ENCODE data around the gene CBFA2T2.

- TF ChIP-seq GATA2 (IDR thresholded peaks at IDR 0.05; ENCODE audit: low read depth, low read length) (no peak), GATA3 (IDR thresholded peaks at IDR 0.05; ENCODE audit: low read depth, low read length) (no peak)
These were observed 169.0 kb downstream of the CBFA2T2 start for GRCh38 chr20:33658929-33659328.
